B cell (primary cell): ENCODE measurements around the gene FAM114A1. TPM values are rescaled to one million over a fixed set of nuclear protein-coding genes. Genes with fewer than 3 reads are reported as not detected.

Experiments
- ATAC-seq: fragments of 200-7000 bp; cut with Tn5 transposase; one replicate; pipeline ENCODE4 v1.10.0; 2021; ENCODE audit warnings: low read depth, mild to moderate bottlenecking, moderate number of reproducible peaks, moderate library complexity
- CTCF ChIA-PET: fragments of 350-600 bp; sonication (Branson Sonifier 250); formaldehyde crosslinking; loops from one replicate; lab custom pipeline; 2021; ENCODE audit warnings: antibody characterized with exemption, inconsistent platforms; lab: Charles Lee
- POLR2A ChIA-PET: fragments of 350-600 bp; sonication (Branson Sonifier 250); formaldehyde crosslinking; loops from one replicate; lab custom pipeline; 2021; ENCODE audit warnings: antibody characterized with exemption; lab: Charles Lee
- DNase-seq: peaks from one replicate; pipeline ENCODE4 v3.0.0; 2013
- H2AFZ ChIP-seq: 2 replicates; pipeline ENCODE4 v1.6.1; 2012; ENCODE audit warnings: mild to moderate bottlenecking, low read depth, low read length; ENCODE audit not compliant: insufficient read depth, poor library complexity, severe bottlenecking
- H3K27ac ChIP-seq, 2 donors: 1 replicate in 1 of 2; 2 replicates in 1 of 2; pipeline ENCODE4 v1.5.1; 2012 to 2013; ENCODE audit warnings: low read length in 2 of 2, mild to moderate bottlenecking in 2 of 2, moderate library complexity in 1 of 2
- H3K27me3 ChIP-seq, 4 experiments: fragments of 200-600 bp in 1 of 4; sonication (generic) in 1 of 4; replicated peaks in 1 of 4; 1 replicate in 2 of 4; 2 replicates in 2 of 4; pipeline versions ENCODE4 v1.6.1 to v1.7.0; 2013 to 2016; ENCODE audit warnings: low read length in 3 of 4, mild to moderate bottlenecking in 2 of 4, mixed read lengths in 1 of 4, moderate library complexity in 1 of 4; ENCODE audit not compliant: insufficient read depth in 4 of 4, control insufficient read depth in 3 of 4; ENCODE audit errors: control extremely low read depth in 1 of 4
- H3K36me3 ChIP-seq, 2 experiments: replicated peaks in 1 of 2; 1 replicate in 1 of 2; 2 replicates in 1 of 2; pipeline versions ENCODE4 v1.6.1 to v1.7.1; 2013; ENCODE audit warnings: low read length in 1 of 2; ENCODE audit not compliant: insufficient read depth in 2 of 2, control insufficient read depth in 1 of 2; ENCODE audit errors: control extremely low read depth in 1 of 2, extremely low read depth in 1 of 2
- H3K4me1 ChIP-seq, 2 donors: fragments of 200-600 bp in 1 of 2; sonication (generic) in 1 of 2; 1 replicate in 1 of 2; 2 replicates in 1 of 2; pipeline versions ENCODE4 v1.5.1 to v1.6.1; 2013 to 2017; ENCODE audit warnings: low read length in 2 of 2; ENCODE audit not compliant: control insufficient read depth in 2 of 2, insufficient read depth in 2 of 2
- H3K4me2 ChIP-seq: replicated peaks from 2 replicates; pipeline ENCODE3; 2012; ENCODE audit warnings: mild to moderate bottlenecking, low read depth, low read length; ENCODE audit not compliant: poor library complexity, severe bottlenecking
- H3K4me3 ChIP-seq, 5 experiments: fragments of 200-600 bp in 1 of 5; sonication (generic) in 1 of 5; 1 replicate in 3 of 5; 2 replicates in 2 of 5; pipeline versions ENCODE4 v1.5.1 to v1.7.0; 2011 to 2016; ENCODE audit warnings: low read length in 4 of 5, mild to moderate bottlenecking in 4 of 5, low read depth in 2 of 5, control low read depth in 1 of 5, moderate library complexity in 1 of 5; ENCODE audit not compliant: insufficient read depth in 1 of 5; ENCODE audit errors: control extremely low read depth in 1 of 5, extremely low read depth in 1 of 5
- H3K79me2 ChIP-seq: fragments of 200-600 bp; sonication (generic); one replicate; pipeline ENCODE4 v1.6.0; 2016; ENCODE audit warnings: low read length; ENCODE audit not compliant: control insufficient read depth, insufficient read depth
- H3K9ac ChIP-seq: fragments of 200-600 bp; sonication (generic); 2 replicates; pipeline ENCODE4 v1.6.1; 2017; ENCODE audit warnings: mild to moderate bottlenecking, low read length, moderate library complexity
- H3K9me3 ChIP-seq, 3 donors: one replicate each; pipeline versions ENCODE4 v1.6.1 to v1.7.1; 2013; ENCODE audit warnings: low read length in 2 of 3; ENCODE audit not compliant: control insufficient read depth in 2 of 3, insufficient read depth in 1 of 3; ENCODE audit errors: control extremely low read depth in 1 of 3
- H4K20me1 ChIP-seq: 2 replicates; pipeline ENCODE4 v1.6.0; 2012; ENCODE audit warnings: mild to moderate bottlenecking, low read length; ENCODE audit not compliant: insufficient read depth, control insufficient read depth, poor library complexity, severe bottlenecking
- H3K27ac Mint-ChIP-seq: one replicate; pipeline ENCODE4 v1.8.0; 2021; ENCODE audit warnings: mixed read lengths
- H3K27me3 Mint-ChIP-seq: one replicate; pipeline ENCODE4 v1.8.0; 2021; ENCODE audit warnings: mixed read lengths
- H3K4me1 Mint-ChIP-seq: one replicate; pipeline ENCODE4 v1.8.0; 2021; ENCODE audit warnings: mixed read lengths
- H3K4me3 Mint-ChIP-seq: one replicate; pipeline ENCODE4 v1.8.0; 2021; ENCODE audit warnings: mixed read lengths
- H3K9me3 Mint-ChIP-seq: one replicate; pipeline ENCODE4 v1.8.0; 2022; ENCODE audit warnings: mixed read lengths; ENCODE audit not compliant: insufficient read depth
- CTCF ChIP-seq: fragments of 200-600 bp; IDR thresholded peaks from one replicate; pipeline ENCODE4 v1.8.0; 2022; ENCODE audit warnings: antibody characterized with exemption, mild to moderate bottlenecking
- EZH2 ChIP-seq: IDR thresholded peaks from 2 replicates; pipeline ENCODE4 v1.6.1; 2012; ENCODE audit warnings: borderline replicate concordance, low read depth, mild to moderate bottlenecking, moderate library complexity, low read length; ENCODE audit not compliant: insufficient read depth, poor library complexity, severe bottlenecking
- WGBS: methylation state at CpG from one replicate; pipeline ENCODE4 v1.1.5; 2013; ENCODE audit warnings: missing lambda C conversion rate; ENCODE audit not compliant: insufficient coverage; 5-methylcytosine and 5-hydroxymethylcytosine counted together
- intact Hi-C: fragments of 100-400 bp; cut with micrococcal nuclease; formaldehyde crosslinking; loops from one replicate; pipeline ENCODE4 v1.10.0; 2022
- polyA plus RNA-seq: library from polyadenylated mRNA; depleted of rRNA; stranded (reverse); fragments of >200 nt; gene quantifications from 2 replicates; pipeline ENCODE4 v1.2.3, GENCODE V29; 2012
- total RNA-seq, 2 donors: library from RNA; stranded (reverse); fragments of 120-200 nt in 1 of 2; gene quantifications; 1 replicate in 1 of 2; 2 replicates in 1 of 2; pipeline versions ENCODE4 v1.2.3 to v1.2.4, GENCODE V29; 2013 to 2022

Gene FAM114A1
- total and polyA plus RNA-seq, 2 donors (not counting 1 experiment from before 2014, with no cell fraction given), result 0.30 to 2.9 TPM

DNA sequence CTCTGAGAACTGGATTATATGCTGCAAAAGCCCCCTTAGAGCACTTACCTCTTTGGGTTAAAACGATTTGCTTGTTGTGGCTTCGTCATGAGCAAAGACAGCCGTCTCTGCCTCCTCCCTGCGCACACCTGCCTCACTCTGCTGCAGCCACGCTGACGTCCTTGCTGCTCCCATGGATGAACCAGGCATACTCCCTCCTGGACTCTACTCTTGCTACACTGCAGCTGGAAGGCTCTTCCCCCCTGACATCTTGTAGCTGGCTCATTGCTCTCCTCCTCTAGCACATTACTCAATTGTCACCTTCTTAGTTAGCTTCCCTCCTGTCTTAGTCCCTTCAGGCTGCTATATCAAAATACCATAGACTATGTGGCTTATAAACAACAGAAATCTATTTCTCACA, 59.3 kb downstream of the FAM114A1 start:
- Mint-ChIP-seq H3K4me1 (no peaks in the 10 kb centered on the region), H3K4me3 (no peak overlapping the region), H3K27ac (no peak overlapping the region), H3K27me3 (no peaks in the 10 kb centered on the region), H3K9me3 (no peaks in the 10 kb centered on the region)
- ATAC-seq, result no peak
- Histone ChIP-seq H3K36me3 (no peaks in the 10 kb centered on the region), H4K20me1 (no peaks in the 10 kb centered on the region), H3K27ac (no peak overlapping the region), H3K9ac (no peak overlapping the region), H3K79me2 (no peaks in the 10 kb centered on the region), H3K4me2 (no peak overlapping the region), H3K9me3 (no peaks in the 10 kb centered on the region), H3K27me3 (no peaks in the 10 kb centered on the region), H3K4me3 (no peak overlapping the region), H3K4me1 (no peaks in the 10 kb centered on the region), H2AFZ (no peak overlapping the region)
- intact Hi-C loops, result no loop called here
- no peak for DNase-seq
- POLR2A ChIA-PET, result no interaction called here
- CTCF ChIA-PET, result no interaction called here
- WGBS, result 95% methylated on average over 6 of the region's 6 CpGs
- TF ChIP-seq CTCF, result no peak
- TF ChIP-seq EZH2, result no peak

DNA sequence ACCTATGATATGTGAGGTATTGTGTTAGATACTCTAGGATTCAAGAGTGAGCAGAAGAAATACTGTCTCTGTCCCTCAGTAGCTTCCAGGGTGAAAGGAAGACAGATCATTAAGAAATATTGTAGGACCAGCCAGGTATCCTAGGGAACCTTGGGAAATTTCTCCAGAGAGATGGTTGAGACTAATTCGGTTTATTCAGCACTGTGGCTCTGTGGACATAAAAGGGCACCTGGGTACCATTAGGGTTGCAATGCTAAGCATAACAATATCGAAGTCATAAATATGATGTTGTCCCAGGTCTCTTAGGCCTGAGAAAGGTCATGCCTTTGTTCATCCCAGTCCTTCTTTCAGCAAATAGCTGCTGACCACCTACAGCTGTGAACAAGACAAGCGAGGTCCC, 61.0 kb downstream of the FAM114A1 start:
- Mint-ChIP-seq H3K27ac (no peak overlapping the region), H3K9me3 (no peaks in the 10 kb centered on the region), H3K4me1 (no peaks in the 10 kb centered on the region), H3K27me3 (no peaks in the 10 kb centered on the region), H3K4me3 (no peak overlapping the region)
- H3K9ac ChIP-seq, result no peak overlapping the region
- no peak for ATAC-seq
- WGBS, result 100% methylated on average over 3 of the region's 3 CpGs
- CTCF ChIA-PET, result no interaction called here
- H3K27me3 ChIP-seq, result no peaks in the 10 kb centered on the region
- no peaks in the 10 kb centered on the region for H3K36me3 ChIP-seq
- no peaks in the 10 kb centered on the region for H4K20me1 ChIP-seq
- TF ChIP-seq CTCF (no peak), EZH2 (no peak)
- H3K27ac ChIP-seq, result no peak overlapping the region
- POLR2A ChIA-PET, result no interaction called here
- H3K9me3 ChIP-seq, result no peaks in the 10 kb centered on the region
- no peaks in the 10 kb centered on the region for H3K4me1 ChIP-seq
- no peak overlapping the region for H3K4me2 ChIP-seq
- H3K4me3 ChIP-seq, result no peak overlapping the region
- no peaks in the 10 kb centered on the region for H3K79me2 ChIP-seq
- no peak for DNase-seq
- no peak overlapping the region for H2AFZ ChIP-seq
- intact Hi-C loops, result no loop called here
